Activated gamma-delta T cell treated with Interleukin-2 at 50 U/mL for 16 hours (primary cell): ENCODE data around the gene PRRC2B.
"Not testable (repeated sequence)": the region's sequence is repeated elsewhere in the genome, so short reads cannot be mapped to it uniquely, and the experiment has no call there.

Source experiments
- DNase-seq: peaks from one replicate; pipeline ENCODE4 v3.0.0-alpha.2; 2020

Gene PRRC2B

GRCh38 chr9:131491001-131491710, 97.3 kb downstream of the PRRC2B start:
- no peak for DNase-seq

GRCh38 chr9:131492070-131492469, 98.2 kb downstream of the PRRC2B start:
- DNase-seq, result no peak

GRCh38 chr9:131494296-131494870, 100.5 kb downstream of the PRRC2B start:
- no peak for DNase-seq

- no peak for DNase-seq
Observed at GRCh38 chr9:131495785-131496184, 101.9 kb downstream of the PRRC2B start.

GRCh38 chr9:131496844-131497405, 103.0 kb downstream of the PRRC2B start:
- no peak for DNase-seq

- DNase-seq, result no peak
Observed at GRCh38 chr9:131499254-131499767, 105.4 kb downstream of the PRRC2B start.

GRCh38 chr9:131500377-131500776, 106.5 kb downstream of the PRRC2B start:
- DNase-seq, result peak; percentile 76

- peak; percentile 65 for DNase-seq
Observed at GRCh38 chr9:131500939-131501541, 107.2 kb downstream of the PRRC2B start.

- peak; percentile 85 for DNase-seq
Observed at GRCh38 chr9:131502781-131503625, 109.1 kb downstream of the PRRC2B start, which contains the start of gene POMT1. Gene POMT1 (plus strand): TSS chr9:131502918. CDS start chr9:131504219, 1,301 bp downstream.

- peak; percentile 49 for DNase-seq
Observed at GRCh38 chr9:131503626-131504465, 110.0 kb downstream of the PRRC2B start.

GRCh38 chr9:131505012-131505411, 111.1 kb downstream of the PRRC2B start:
- DNase-seq, result no peak

- DNase-seq, result no peak
Observed at GRCh38 chr9:131511416-131511815, 117.5 kb downstream of the PRRC2B start.

GRCh38 chr9:131511880-131512279, 118.0 kb downstream of the PRRC2B start:
- DNase-seq, result no peak

- no peak for DNase-seq
Observed at GRCh38 chr9:131513177-131513576, 119.3 kb downstream of the PRRC2B start.

GRCh38 chr9:131515559-131516031, 121.7 kb downstream of the PRRC2B start:
- DNase-seq, result not testable (repeated sequence)

GRCh38 chr9:131516100-131516499, 122.2 kb downstream of the PRRC2B start:
- no peak for DNase-seq

GRCh38 chr9:131516930-131517329, 123.0 kb downstream of the PRRC2B start:
- no peak for DNase-seq

GRCh38 chr9:131517761-131518190, 123.9 kb downstream of the PRRC2B start:
- no peak for DNase-seq

- DNase-seq, result no peak
Observed at GRCh38 chr9:131518553-131518952, 124.7 kb downstream of the PRRC2B start.

GRCh38 chr9:131520503-131520902, 126.6 kb downstream of the PRRC2B start:
- DNase-seq, result no peak

- DNase-seq, result no peak
Observed at GRCh38 chr9:131521203-131521602, 127.3 kb downstream of the PRRC2B start.
